Esophagus (tissue), 2 donors: Measurements from ENCODE around the gene PPL. TPM values are rescaled to one million over a fixed set of nuclear protein-coding genes. Genes with fewer than 3 reads are reported as not detected.
A peak's percentile ranks its signal among the peaks of the same experiment; 100 is the strongest.

Source experiments
- H3K27ac ChIP-seq, 2 donors: one replicate each; pipeline ENCODE4 v1.5.1; 2013; ENCODE audit warnings: low read depth in 2 of 2, mild to moderate bottlenecking in 2 of 2, inconsistent platforms in 1 of 2, low read length in 1 of 2, moderate library complexity in 1 of 2
- H3K27me3 ChIP-seq, 2 donors: one replicate each; pipeline ENCODE4 v1.6.1; 2013; ENCODE audit warnings: low read length in 2 of 2, control low read depth in 1 of 2, mild to moderate bottlenecking in 1 of 2; ENCODE audit not compliant: insufficient read depth in 2 of 2, control insufficient read depth in 1 of 2
- H3K36me3 ChIP-seq, 2 donors: one replicate each; pipeline ENCODE4 v1.6.1; 2013; ENCODE audit warnings: low read length in 1 of 2; ENCODE audit not compliant: control insufficient read depth in 2 of 2, insufficient read depth in 2 of 2
- H3K4me1 ChIP-seq, 2 donors: one replicate each; pipeline ENCODE4 v1.6.1; 2013; ENCODE audit warnings: low read length in 1 of 2; ENCODE audit not compliant: control insufficient read depth in 2 of 2, insufficient read depth in 2 of 2
- H3K4me3 ChIP-seq, 2 donors: one replicate each; pipeline ENCODE4 v1.5.1; 2013; ENCODE audit warnings: low read length in 2 of 2, mild to moderate bottlenecking in 2 of 2, low read depth in 1 of 2, moderate library complexity in 1 of 2
- H3K9me3 ChIP-seq, 2 donors: one replicate each; pipeline ENCODE4 v1.6.1; 2013; ENCODE audit warnings: mild to moderate bottlenecking in 2 of 2, low read depth in 1 of 2, low read length in 1 of 2, moderate library complexity in 1 of 2; ENCODE audit not compliant: control insufficient read depth in 2 of 2, insufficient read depth in 1 of 2
- WGBS, 2 donors: extraction: QIAGEN DNeasy Blood & Tissue Kit; methylation state at CpG; one replicate each; pipeline ENCODE4 v1.1.7; 2013; 5-methylcytosine and 5-hydroxymethylcytosine counted together
- polyA plus RNA-seq, 2 donors: library from polyadenylated mRNA; stranded (reverse); fragments of 200-250 nt; gene quantifications; one replicate each; pipeline ENCODE4 v1.2.3, GENCODE V29; 2013
- donor health status: healthy with polysubstance abuse.
- donor health status: Bipolar disorder and iron deficiency.

Gene PPL
- polyA plus RNA-seq, 2 donors, result 561 to 739 TPM

DNA sequence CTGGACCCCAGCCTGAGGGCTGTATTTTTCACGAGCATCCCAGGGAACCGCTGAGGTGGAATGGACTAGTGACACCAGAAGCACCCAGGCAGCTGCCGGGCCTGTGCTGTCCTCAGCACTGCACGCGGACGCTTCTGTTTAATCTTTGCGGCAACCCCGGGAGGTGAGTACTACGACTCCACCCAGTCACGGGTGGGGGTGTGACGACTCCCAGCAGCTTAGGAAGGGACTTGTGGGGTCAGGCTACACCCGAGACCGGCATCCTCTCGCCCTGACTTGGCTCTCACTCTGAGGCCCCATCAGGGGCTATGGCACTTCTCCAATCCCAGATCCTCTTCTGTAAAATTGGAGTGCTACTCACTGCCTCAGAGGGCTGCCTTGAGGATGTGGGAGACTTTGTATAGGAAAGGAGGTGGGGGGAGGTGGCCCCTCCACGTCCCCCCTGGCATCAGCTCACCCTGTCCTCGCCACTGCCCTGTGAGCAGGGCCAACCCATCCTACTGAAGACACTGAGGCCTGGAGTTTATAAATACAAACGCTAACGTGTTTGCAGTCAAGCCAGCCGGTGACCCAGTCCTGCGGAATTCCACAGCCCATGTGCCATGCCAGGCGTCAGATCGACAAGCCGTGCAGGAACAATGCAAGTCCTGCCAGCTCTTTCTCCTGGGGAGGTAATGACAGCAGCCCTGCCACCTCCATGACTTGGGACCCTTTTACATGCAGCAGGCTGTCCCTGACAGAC, 44.4 kb downstream of the PPL start:
- no peaks in the 10 kb centered on the region for H3K4me1 ChIP-seq
- no peaks in the 10 kb centered on the region for H3K27me3 ChIP-seq
- H3K36me3 ChIP-seq, result peaks cover 33 to 73% of the 10 kb centered on the region in 2 donors
- WGBS, 2 donors, result 51 to 53% methylated on average over 23 of the region's 23 CpGs
- no peak overlapping the region for H3K4me3 ChIP-seq
- no peaks in the 10 kb centered on the region for H3K9me3 ChIP-seq
- H3K27ac ChIP-seq, result peak overlapping the region in 1 of 2 donors; percentile 26

DNA sequence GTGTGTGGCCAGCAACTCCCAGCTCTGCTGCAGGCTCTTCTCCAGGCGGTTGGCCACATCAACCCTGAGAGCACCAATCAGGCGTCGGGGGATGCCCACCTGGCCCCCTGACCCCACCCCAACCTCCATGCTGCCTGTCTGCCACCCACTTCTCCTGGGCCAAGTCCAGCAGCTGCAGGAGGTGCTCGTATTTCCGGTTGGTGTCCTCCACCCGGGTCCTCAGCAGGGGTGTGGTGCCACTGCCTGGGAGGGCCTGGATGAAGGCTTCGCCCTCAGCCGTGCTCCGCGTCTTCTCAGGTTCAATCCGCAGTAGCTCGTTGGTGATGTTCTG, 45.1 kb downstream of the PPL start:
- peaks cover 39 to 76% of the 10 kb centered on the region in 2 donors for H3K36me3 ChIP-seq
- H3K27me3 ChIP-seq, result no peaks in the 10 kb centered on the region
- 73 to 78% methylated on average over 12 of the region's 12 CpGs for WGBS, 2 donors
- H3K9me3 ChIP-seq, result no peaks in the 10 kb centered on the region
- no peak overlapping the region for H3K4me3 ChIP-seq
- H3K4me1 ChIP-seq, result no peaks in the 10 kb centered on the region
- H3K27ac ChIP-seq, result peak overlapping the region in 1 of 2 donors; percentile 26

DNA sequence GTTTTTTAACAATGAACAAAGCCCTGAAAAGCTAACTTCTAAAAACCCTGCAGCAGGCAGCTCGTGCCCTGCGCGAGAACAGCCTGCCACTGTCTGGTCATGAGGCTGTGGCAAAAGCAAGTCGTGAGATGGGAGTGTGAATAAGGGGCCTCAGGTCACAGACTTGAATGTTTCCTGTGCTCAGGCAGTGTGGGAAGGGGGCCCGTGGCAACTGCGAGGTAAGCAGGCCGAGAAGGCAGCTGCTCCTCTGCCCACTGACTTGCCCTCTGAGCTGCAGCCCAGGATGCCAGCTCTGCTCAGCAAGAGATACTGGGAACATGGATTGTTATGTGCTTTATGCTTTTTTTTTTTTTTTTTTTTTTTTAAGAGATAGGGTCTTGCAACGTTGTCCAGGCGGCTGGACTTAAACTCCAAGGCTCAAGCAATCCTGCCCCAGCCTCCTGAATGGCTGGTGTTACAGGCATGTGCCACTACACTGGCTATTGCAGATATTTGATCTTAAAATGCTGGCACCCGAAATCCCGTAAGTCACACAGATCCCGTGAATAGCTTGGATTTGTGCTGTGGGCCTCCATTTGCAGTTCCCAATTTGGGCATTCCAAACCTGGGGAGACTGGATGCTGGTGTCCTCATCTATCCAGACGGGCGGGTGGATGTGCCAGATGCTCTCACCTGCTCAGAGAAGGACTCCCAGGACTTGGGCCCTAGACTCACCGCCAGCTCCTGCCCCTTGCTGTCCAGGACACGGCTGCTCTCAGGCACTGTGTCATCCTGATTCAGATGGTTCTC, 45.7 kb downstream of the PPL start:
- H3K4me1 ChIP-seq, result no peaks in the 10 kb centered on the region
- H3K4me3 ChIP-seq, result no peak overlapping the region
- peaks cover 39 to 74% of the 10 kb centered on the region in 2 donors for H3K36me3 ChIP-seq
- no peaks in the 10 kb centered on the region for H3K9me3 ChIP-seq
- 88 to 90% methylated on average over 16 of the region's 16 CpGs for WGBS, 2 donors
- no peaks in the 10 kb centered on the region for H3K27me3 ChIP-seq
- H3K27ac ChIP-seq, result peak overlapping the region in 1 of 2 donors; percentile 26

DNA sequence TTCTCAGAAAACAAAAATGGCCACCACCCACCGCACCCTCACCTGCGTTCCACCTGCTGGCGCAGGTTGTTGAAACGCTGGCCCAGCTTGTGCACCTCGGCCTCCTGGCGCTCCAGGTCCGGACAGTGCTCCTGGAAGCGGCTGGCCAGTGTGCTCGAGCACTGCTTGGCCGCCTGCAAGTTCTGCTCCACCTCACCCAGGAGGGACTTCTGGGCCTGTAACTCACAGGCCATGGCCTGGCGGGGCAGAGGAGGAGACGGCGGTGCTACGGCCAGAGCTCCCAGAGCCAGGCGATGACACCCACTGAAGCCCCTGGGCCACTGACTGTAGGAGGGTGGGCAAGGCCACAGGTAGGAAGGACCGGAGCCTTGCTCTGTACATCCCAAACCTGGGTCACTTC, 46.3 kb downstream of the PPL start:
- Histone ChIP-seq H3K4me3 (no peak overlapping the region), H3K27ac (no peak overlapping the region), H3K9me3 (no peaks in the 10 kb centered on the region), H3K36me3 (peaks cover 38 to 75% of the 10 kb centered on the region in 2 donors), H3K4me1 (no peaks in the 10 kb centered on the region), H3K27me3 (no peaks in the 10 kb centered on the region)
- WGBS, 2 donors, result 93 to 96% methylated on average over 16 of the region's 16 CpGs

DNA sequence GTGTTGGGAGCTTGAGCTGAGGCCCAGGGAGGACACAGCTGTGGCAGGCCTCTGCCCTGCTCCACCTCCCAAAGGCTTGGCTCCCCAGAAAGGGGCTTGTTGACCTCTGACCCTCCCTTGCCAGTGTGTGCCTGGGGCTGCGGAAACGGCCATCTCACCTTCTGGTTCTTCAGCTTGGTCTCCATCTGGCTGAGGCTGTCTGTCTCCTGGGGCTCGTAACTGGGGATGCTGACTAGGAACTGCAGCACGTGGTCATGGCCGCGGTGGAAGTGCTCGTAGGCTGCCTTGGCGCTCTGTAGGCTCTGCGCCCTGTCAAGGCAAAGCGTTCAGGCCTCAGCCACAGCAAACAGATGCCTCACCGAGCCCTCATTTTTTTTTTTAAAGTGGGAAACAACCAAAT, 46.9 kb downstream of the PPL start:
- 84 to 93% methylated on average over 11 of the region's 11 CpGs for WGBS, 2 donors
- Histone ChIP-seq H3K4me1 (no peaks in the 10 kb centered on the region), H3K9me3 (no peaks in the 10 kb centered on the region), H3K36me3 (peaks cover 39 to 75% of the 10 kb centered on the region in 2 donors), H3K4me3 (no peak overlapping the region), H3K27me3 (no peaks in the 10 kb centered on the region), H3K27ac (no peak overlapping the region)

DNA sequence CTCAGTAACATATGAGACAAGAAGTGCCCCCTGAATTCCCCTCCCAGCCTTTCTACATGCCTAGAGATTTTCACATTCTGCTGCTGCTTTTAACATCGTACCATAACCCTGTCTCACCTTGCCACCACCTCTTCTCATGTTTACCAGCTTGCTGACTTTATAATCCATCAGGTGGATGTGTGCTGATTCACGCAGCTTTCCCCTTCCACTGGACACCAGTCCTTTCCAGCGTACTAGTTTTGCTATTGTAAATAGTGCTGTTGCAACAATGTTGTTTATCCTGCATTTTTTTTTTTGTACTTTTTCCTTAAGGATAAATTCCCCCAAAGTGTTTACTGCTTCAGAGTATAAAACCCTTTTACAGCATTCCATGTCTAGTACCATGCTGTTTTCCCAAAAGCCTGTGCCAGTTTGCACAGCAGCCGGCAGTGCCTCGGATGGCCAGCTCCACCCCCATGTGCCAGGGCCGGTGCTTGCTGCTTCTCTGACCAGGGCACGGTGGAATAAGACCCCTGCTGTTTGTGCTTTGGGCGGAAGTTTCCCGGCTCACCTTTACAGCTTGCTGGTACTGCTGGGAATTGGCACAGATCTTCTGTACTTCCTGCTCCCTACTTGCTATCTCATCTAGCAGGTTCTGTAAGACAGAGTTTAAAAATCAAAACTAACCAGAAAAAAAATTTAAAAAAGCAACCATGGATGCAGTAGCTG, 48.4 kb downstream of the PPL start:
- Histone ChIP-seq H3K9me3 (peaks cover 0 to 3% of the 10 kb centered on the region in 2 donors), H3K27me3 (no peaks in the 10 kb centered on the region), H3K4me1 (no peaks in the 10 kb centered on the region), H3K4me3 (no peak overlapping the region), H3K36me3 (peaks cover 46 to 75% of the 10 kb centered on the region in 2 donors), H3K27ac (no peak overlapping the region)
- 77 to 85% methylated on average over 9 of the region's 9 CpGs for WGBS, 2 donors

GRCh38 chr16:4886151-4886550, 50.8 kb downstream of the PPL start:
- WGBS, 2 donors, result 97 to 98% methylated on average over 5 of the region's 5 CpGs
- Histone ChIP-seq H3K4me3 (no peak overlapping the region), H3K4me1 (no peaks in the 10 kb centered on the region), H3K27ac (no peak overlapping the region), H3K9me3 (peaks cover 0 to 3% of the 10 kb centered on the region in 2 donors), H3K36me3 (peaks cover 47 to 73% of the 10 kb centered on the region in 2 donors), H3K27me3 (no peaks in the 10 kb centered on the region)

- no peaks in the 10 kb centered on the region for H3K4me1 ChIP-seq
- no peaks in the 10 kb centered on the region for H3K27me3 ChIP-seq
- no peak overlapping the region for H3K27ac ChIP-seq
- peaks cover 0 to 3% of the 10 kb centered on the region in 2 donors for H3K9me3 ChIP-seq
- H3K4me3 ChIP-seq, result no peak overlapping the region
- peaks cover 47 to 73% of the 10 kb centered on the region in 2 donors for H3K36me3 ChIP-seq
- WGBS, 2 donors, result 94 to 95% methylated on average over 45 of the region's 45 CpGs
Observed at GRCh38 chr16:4884972-4885874, 51.7 kb downstream of the PPL start.

DNA sequence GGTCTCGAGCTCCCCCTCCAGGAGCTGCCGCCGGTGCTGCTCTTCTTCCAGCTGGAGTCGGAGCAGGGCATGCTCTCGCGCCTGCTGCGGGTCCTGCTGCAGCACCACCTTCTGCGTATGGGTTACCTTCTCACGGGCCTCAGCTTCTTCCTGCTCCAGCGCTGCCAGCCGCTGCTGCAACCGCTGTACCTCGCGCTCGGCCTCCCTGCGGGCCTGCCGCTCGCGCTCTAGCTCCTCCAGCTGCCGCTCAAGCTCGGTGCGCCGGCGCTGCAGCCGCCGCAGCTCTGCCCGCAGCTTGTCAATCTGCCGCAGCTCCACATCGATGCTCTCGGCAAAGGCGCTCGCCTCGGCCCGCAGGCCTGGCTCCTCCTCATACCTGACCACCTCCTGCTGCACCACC, 52.7 kb downstream of the PPL start:
- WGBS, 2 donors, result 93 to 96% methylated on average over 34 of the region's 34 CpGs
- Histone ChIP-seq H3K36me3 (peaks cover 48 to 75% of the 10 kb centered on the region in 2 donors), H3K4me3 (no peak overlapping the region), H3K27ac (no peak overlapping the region), H3K4me1 (no peaks in the 10 kb centered on the region), H3K9me3 (peaks cover 0 to 3% of the 10 kb centered on the region in 2 donors), H3K27me3 (no peaks in the 10 kb centered on the region)
